IMR-90 (cell line): ENCODE measurements around the gene CACNA1G. TPM values are rescaled to one million over a fixed set of nuclear protein-coding genes. Genes with fewer than 3 reads are reported as not detected.

Experiments used
- ATAC-seq: fragments of 200-7000 bp; cut with Tn5 transposase; 2 replicates; pipeline ENCODE4 v1.9.1; 2020; ENCODE audit warnings: low read depth, mild to moderate bottlenecking, moderate library complexity
- BruUV-seq: library from RNA; stranded (reverse); fragments of 400-500 nt; replicated peaks from 2 replicates; lab custom pipeline; 2021; lab: Mats Ljungman, UMichigan
- CTCF ChIA-PET: fragments of 300-600 bp; formaldehyde crosslinking; extraction: SDS; loops from one replicate; lab custom pipeline; 2021; ENCODE audit warnings: antibody characterized with exemption; lab: Yijun Ruan, JAX
- POLR2A ChIA-PET: fragments of 300-600 bp; sonication (Branson Sonifier 250); formaldehyde crosslinking; loops from one replicate; lab custom pipeline; 2022; ENCODE audit warnings: antibody characterized with exemption; ENCODE audit not compliant: unreplicated experiment; lab: Charles Lee
- DNase-seq: peaks from one replicate; pipeline ENCODE4 v3.0.0; 2013
- H2AFZ ChIP-seq: replicated peaks from 2 replicates; pipeline ENCODE3; 2013; ENCODE audit warnings: low read length, mild to moderate bottlenecking; ENCODE audit not compliant: poor library complexity
- H2AK5ac ChIP-seq: 2 replicates; pipeline ENCODE4 v1.6.1; 2013; ENCODE audit warnings: low read depth, low read length, inconsistent platforms
- H2AK9ac ChIP-seq: replicated peaks from 2 replicates; pipeline ENCODE3; 2013; ENCODE audit warnings: mild to moderate bottlenecking, low read depth, low read length, moderate library complexity; ENCODE audit not compliant: poor library complexity
- H2BK120ac ChIP-seq: 2 replicates; pipeline ENCODE4 v1.6.1; 2013; ENCODE audit warnings: low read depth, low read length, inconsistent platforms
- H2BK15ac ChIP-seq: 3 replicates; pipeline ENCODE4 v1.6.1; 2013; ENCODE audit warnings: low read depth, low read length, inconsistent platforms
- H2BK20ac ChIP-seq: 2 replicates; pipeline ENCODE4 v1.6.1; 2013; ENCODE audit warnings: low read depth, mild to moderate bottlenecking, inconsistent platforms, low read length, moderate library complexity
- H2BK5ac ChIP-seq: 2 replicates; pipeline ENCODE4 v1.6.1; 2013; ENCODE audit warnings: mild to moderate bottlenecking, low read depth, low read length, inconsistent platforms; ENCODE audit not compliant: poor library complexity, severe bottlenecking
- H3K14ac ChIP-seq: replicated peaks from 2 replicates; pipeline ENCODE4 v1.6.1; 2013; ENCODE audit warnings: low read depth, low read length, inconsistent platforms
- H3K18ac ChIP-seq: 2 replicates; pipeline ENCODE4 v1.6.1; 2013; ENCODE audit warnings: low read depth, low read length, control low read depth
- H3K23ac ChIP-seq: 2 replicates; pipeline ENCODE4 v1.6.1; 2013; ENCODE audit warnings: low read depth, low read length, inconsistent platforms
- H3K27ac ChIP-seq: 2 replicates; pipeline ENCODE4 v1.5.1; 2013; ENCODE audit warnings: mild to moderate bottlenecking, control low read depth, low read length; ENCODE audit not compliant: insufficient read depth
- H3K27me3 ChIP-seq: 2 replicates; pipeline ENCODE4 v1.6.1; 2013; ENCODE audit warnings: low read length; ENCODE audit not compliant: control insufficient read depth, insufficient read depth
- H3K36me3 ChIP-seq: 2 replicates; pipeline ENCODE4 v1.6.1; 2013; ENCODE audit warnings: low read length, mixed read lengths; ENCODE audit not compliant: control insufficient read depth, insufficient read depth
- H3K4ac ChIP-seq: 2 replicates; pipeline ENCODE4 v1.6.1; 2013; ENCODE audit warnings: low read depth, low read length, inconsistent platforms
- H3K4me1 ChIP-seq: 2 replicates; pipeline ENCODE4 v1.6.1; 2013; ENCODE audit warnings: low read length, mixed read lengths; ENCODE audit not compliant: control insufficient read depth, insufficient read depth
- H3K4me2 ChIP-seq: 2 replicates; pipeline ENCODE4 v1.6.1; 2013; ENCODE audit warnings: low read depth, mild to moderate bottlenecking, control low read depth, low read length, moderate library complexity
- H3K4me3 ChIP-seq: 2 replicates; pipeline ENCODE4 v1.5.1; 2013; ENCODE audit warnings: low read depth, mild to moderate bottlenecking, control low read depth, low read length, moderate library complexity; ENCODE audit not compliant: insufficient read depth
- H3K56ac ChIP-seq: 2 replicates; pipeline ENCODE4 v1.6.1; 2013; ENCODE audit warnings: low read length, inconsistent platforms; ENCODE audit not compliant: insufficient read depth; ENCODE audit errors: extremely low read depth
- H3K79me1 ChIP-seq, 2 experiments: 2 replicates each; pipeline ENCODE4 v1.6.1; 2013; ENCODE audit warnings: low read length in 2 of 2, inconsistent platforms in 1 of 2, low read depth in 1 of 2
- H3K9ac ChIP-seq: 2 replicates; pipeline ENCODE4 v1.6.1; 2013; ENCODE audit warnings: low read depth, low read length, control low read depth
- H3K9me1 ChIP-seq: 2 replicates; pipeline ENCODE4 v1.6.1; 2013; ENCODE audit warnings: low read length, inconsistent platforms; ENCODE audit not compliant: insufficient read depth
- H3K9me3 ChIP-seq: 2 replicates; pipeline ENCODE4 v1.6.1; 2013; ENCODE audit warnings: low read length; ENCODE audit not compliant: control insufficient read depth, insufficient read depth
- H4K20me1 ChIP-seq: 2 replicates; pipeline ENCODE4 v1.6.1; 2013; ENCODE audit warnings: low read length, inconsistent platforms; ENCODE audit not compliant: insufficient read depth
- H4K5ac ChIP-seq: 2 replicates; pipeline ENCODE4 v1.6.1; 2013; ENCODE audit warnings: mild to moderate bottlenecking, low read depth, low read length, control low read depth
- H4K8ac ChIP-seq, 2 experiments: 2 replicates each; pipeline ENCODE4 v1.6.1; 2013; ENCODE audit warnings: low read depth in 2 of 2, low read length in 2 of 2, control low read depth in 1 of 2, inconsistent platforms in 1 of 2
- H4K91ac ChIP-seq: 2 replicates; pipeline ENCODE4 v1.6.1; 2013; ENCODE audit warnings: low read depth, low read length, inconsistent platforms; ENCODE audit not compliant: insufficient read depth
- BHLHE40 ChIP-seq: fragments of 150-350 bp; IDR thresholded peaks from 2 replicates; pipeline ENCODE4 v1.6.1; 2016; ENCODE audit warnings: mild to moderate bottlenecking, low read depth, low read length
- CEBPB ChIP-seq: IDR thresholded peaks from 2 replicates; pipeline ENCODE4 v1.6.1; 2012; ENCODE audit warnings: low read depth, low read length, improper control_type of control experiment
- CHD1 ChIP-seq: IDR thresholded peaks from 2 replicates; pipeline ENCODE4 v1.6.1; 2012; ENCODE audit warnings: low read depth, low read length, improper control_type of control experiment
- CTCF ChIP-seq: conservative IDR thresholded peaks from 2 replicates; pipeline ENCODE4 v1.5.1; 2012; ENCODE audit warnings: mild to moderate bottlenecking, low read depth, low read length, improper control_type of control experiment
- MAFK ChIP-seq: IDR thresholded peaks from 2 replicates; pipeline ENCODE4 v1.6.1; 2012; ENCODE audit warnings: low read depth, low read length, improper control_type of control experiment
- MAZ ChIP-seq: IDR thresholded peaks from 2 replicates; pipeline ENCODE4 v1.6.1; 2012; ENCODE audit warnings: low read depth, mild to moderate bottlenecking, low read length, improper control_type of control experiment, moderate library complexity, borderline replicate concordance
- MXI1 ChIP-seq: IDR thresholded peaks from 2 replicates; pipeline ENCODE4 v1.6.1; 2012; ENCODE audit warnings: low read depth, mild to moderate bottlenecking, low read length, moderate library complexity, borderline replicate concordance
- NFE2L2 ChIP-seq: fragments of 150-350 bp; IDR thresholded peaks from 2 replicates; pipeline ENCODE4 v1.6.1; 2016; ENCODE audit warnings: low read depth, mild to moderate bottlenecking, low read length
- POLR2A ChIP-seq: IDR thresholded peaks from 2 replicates; pipeline ENCODE4 v1.6.1; 2012; ENCODE audit warnings: mild to moderate bottlenecking, low read depth, low read length
- RCOR1 ChIP-seq: IDR thresholded peaks from 2 replicates; pipeline ENCODE4 v1.6.1; 2012; ENCODE audit warnings: mild to moderate bottlenecking, low read length, improper control_type of control experiment; ENCODE audit not compliant: insufficient replicate concordance
- RFX5 ChIP-seq: IDR thresholded peaks from 2 replicates; pipeline ENCODE4 v1.8.0; 2012; ENCODE audit warnings: low read depth, mild to moderate bottlenecking, low read length, moderate library complexity
- SMC3 ChIP-seq: fragments of 150-350 bp; IDR thresholded peaks from 2 replicates; pipeline ENCODE4 v1.6.1; 2016; ENCODE audit warnings: low read depth, mild to moderate bottlenecking, antibody characterized with exemption, low read length, moderate library complexity
- USF2 ChIP-seq: fragments of 150-350 bp; IDR thresholded peaks from 2 replicates; pipeline ENCODE4 v1.6.1; 2017; ENCODE audit warnings: mild to moderate bottlenecking, antibody characterized with exemption, low read length, low read depth
- WGBS, 2 experiments: methylation state at CpG; one replicate each; pipeline versions ENCODE4 v1.1.5 to v1.1.7; 2013; ENCODE audit warnings: missing lambda C conversion rate in 2 of 2; ENCODE audit not compliant: insufficient read length in 1 of 2; ENCODE audit errors: extremely low coverage in 2 of 2; 5-methylcytosine and 5-hydroxymethylcytosine counted together
- dilution Hi-C: fragments of 300-500 bp; cut with HindIII; formaldehyde crosslinking; loops from one replicate; pipeline ENCODE4 v1.14.3; 2018; ENCODE audit warnings: low sequenced_read_pairs; ENCODE audit not compliant: unreplicated experiment
- in situ Hi-C: fragments of 300-500 bp; cut with MboI; formaldehyde crosslinking; loops from 3 replicates; pipeline ENCODE4 v1.14.3; 2019; ENCODE audit warnings: low sequenced_read_pairs, inconsistent platforms, mixed read lengths
- intact Hi-C: fragments of 100-400 bp; cut with micrococcal nuclease; formaldehyde crosslinking; loops from 2 replicates; pipeline ENCODE4 v1.10.0; 2022
- polyA plus RNA-seq, 3 experiments: library from polyadenylated mRNA; depleted of rRNA; stranded (reverse); fragments of >200 nt; gene quantifications; 2 replicates each; pipeline ENCODE4 v1.2.3, GENCODE V29; 2012; ENCODE audit warnings: low replicate concordance in 1 of 3
- total RNA-seq: library from RNA; depleted of rRNA; stranded (reverse); fragments of >200 nt; gene quantifications from 2 replicates; pipeline ENCODE4 v1.2.3, GENCODE V29; 2012
- TF ChIP-seq, protein P1 (sequence below): fragments of 150-350 bp; IDR thresholded peaks from 2 replicates; pipeline ENCODE4 v1.6.1; 2016; ENCODE audit warnings: low read depth, mild to moderate bottlenecking, low read length, moderate library complexity, borderline replicate concordance

The CACNA1G gene
- total and polyA plus RNA-seq, 2 of the 4 experiments (the other 2 are of a cell fraction): under 0.01 to 0.03 TPM

DNA sequence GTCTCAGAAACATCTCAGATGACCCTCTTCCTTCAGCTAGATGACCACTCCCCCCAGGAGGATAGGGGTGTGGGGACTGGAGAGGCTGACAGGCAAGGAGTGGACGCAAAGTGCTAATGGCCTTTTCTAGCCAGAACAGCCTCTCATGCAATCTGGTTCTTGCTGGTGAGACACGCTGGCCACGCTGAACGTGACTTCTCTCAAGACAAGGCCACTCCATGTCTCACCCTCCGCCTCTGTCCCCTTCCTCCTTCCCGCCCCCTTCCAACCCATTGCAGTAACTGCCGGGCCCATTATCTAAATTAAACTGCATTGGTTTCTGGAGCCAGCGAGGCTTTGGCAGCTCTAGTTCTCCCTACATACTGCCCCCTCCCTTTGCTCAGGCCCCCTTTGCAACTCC lies 9.5 kb downstream of the CACNA1G start:
- 60% methylated on average over 5 of the region's 8 CpGs; no CpG with 5 or more reads in 1 of the 2 experiments for WGBS, 2 experiments
- Histone ChIP-seq H3K56ac (no peak overlapping the region), H3K79me1 (no peaks in the 10 kb centered on the region), H3K4ac (no peak overlapping the region), H3K23ac (no peak overlapping the region), H2BK15ac (no peak overlapping the region), H4K8ac (no peak overlapping the region), H3K36me3 (no peaks in the 10 kb centered on the region), H3K4me2 (no peak overlapping the region), H3K4me3 (no peak overlapping the region), H2AK9ac (no peak overlapping the region), H4K91ac (no peak overlapping the region), H4K20me1 (no peaks in the 10 kb centered on the region), H2AK5ac (no peak overlapping the region), H2AFZ (no peak overlapping the region), H2BK5ac (no peak overlapping the region), H3K18ac (no peak overlapping the region), H3K4me1 (no peaks in the 10 kb centered on the region), H3K14ac (no peak overlapping the region), H3K27ac (no peak overlapping the region), H2BK20ac (no peak overlapping the region), H4K5ac (no peak overlapping the region), H3K9ac (no peak overlapping the region), H2BK120ac (no peak overlapping the region), H3K27me3 (peaks cover 57% of the 10 kb centered on the region), H3K9me1 (no peaks in the 10 kb centered on the region), H3K9me3 (no peaks in the 10 kb centered on the region)
- no peak for DNase-seq
- POLR2A ChIA-PET: no interaction called here
- ATAC-seq: no peak
- intact Hi-C loops: no loop called here
- dilution Hi-C loops: no loop called here
- in situ Hi-C loops: no loop called here
- CTCF ChIA-PET: no interaction called here
- TF ChIP-seq CTCF (no peak), NFE2L2 (no peak), MXI1 (no peak), USF2 (no peak), MAZ (no peak), RCOR1 (no peak), RFX5 (no peak), CHD1 (no peak), BHLHE40 (no peak), POLR2A (no peak), MAFK (no peak), SMC3 (no peak), CEBPB (no peak)
- TF ChIP-seq, protein P1, sequence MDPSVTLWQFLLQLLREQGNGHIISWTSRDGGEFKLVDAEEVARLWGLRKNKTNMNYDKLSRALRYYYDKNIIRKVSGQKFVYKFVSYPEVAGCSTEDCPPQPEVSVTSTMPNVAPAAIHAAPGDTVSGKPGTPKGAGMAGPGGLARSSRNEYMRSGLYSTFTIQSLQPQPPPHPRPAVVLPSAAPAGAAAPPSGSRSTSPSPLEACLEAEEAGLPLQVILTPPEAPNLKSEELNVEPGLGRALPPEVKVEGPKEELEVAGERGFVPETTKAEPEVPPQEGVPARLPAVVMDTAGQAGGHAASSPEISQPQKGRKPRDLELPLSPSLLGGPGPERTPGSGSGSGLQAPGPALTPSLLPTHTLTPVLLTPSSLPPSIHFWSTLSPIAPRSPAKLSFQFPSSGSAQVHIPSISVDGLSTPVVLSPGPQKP: no peak
- BruUV-seq: no TSS peak
